ENCODE data around the gene PDE9A. TPM values are rescaled to one million over a fixed set of nuclear protein-coding genes. Genes with fewer than 3 reads are reported as not detected.
"Not testable (repeated sequence)": the region's sequence is repeated elsewhere in the genome, so short reads cannot be mapped to it uniquely, and the experiment has no call there.

Gene PDE9A
- total RNA-seq, 2 experiments from 2014 or later: 6.5 to 7.7 TPM

GRCh38 chr21:42799516-42799915 is 146.1 kb downstream of the PDE9A start:
- Mint-ChIP-seq H3K36me3 (no peaks in the 10 kb centered on the region), H3K4me3 (no peak overlapping the region), H3K27me3 (no peaks in the 10 kb centered on the region), H3K9me3 (no peaks in the 10 kb centered on the region), H3K4me1 (peaks cover 3% of the 10 kb centered on the region), H3K27ac (no peak overlapping the region)
- DNase-seq: no peak

- Mint-ChIP-seq H3K27ac (no peak overlapping the region), H3K36me3 (no peaks in the 10 kb centered on the region), H3K27me3 (no peaks in the 10 kb centered on the region)
Measured at GRCh38 chr21:42799948-42800347, 146.5 kb downstream of the PDE9A start.

GRCh38 chr21:42801616-42802015 is 148.2 kb downstream of the PDE9A start:
- not testable (repeated sequence) for H3K9me3 Mint-ChIP-seq, H3K4me1 Mint-ChIP-seq, H3K27ac Mint-ChIP-seq, H3K4me3 Mint-ChIP-seq, DNase-seq, H3K36me3 Mint-ChIP-seq, H3K27me3 Mint-ChIP-seq

More at GRCh38 chr21:42799948-42800347, 146.5 kb downstream of the PDE9A start:
- Mint-ChIP-seq H3K4me3 (no peak overlapping the region), H3K4me1 (peaks cover 3% of the 10 kb centered on the region), H3K9me3 (no peaks in the 10 kb centered on the region)
- no peak for DNase-seq

- no peak for DNase-seq
- Mint-ChIP-seq H3K36me3 (no peaks in the 10 kb centered on the region), H3K27ac (no peak overlapping the region), H3K27me3 (no peaks in the 10 kb centered on the region), H3K4me3 (no peak overlapping the region), H3K9me3 (no peaks in the 10 kb centered on the region), H3K4me1 (no peaks in the 10 kb centered on the region)
Measured at GRCh38 chr21:42806509-42807140, 153.2 kb downstream of the PDE9A start.

GRCh38 chr21:42807293-42807895 is 154.0 kb downstream of the PDE9A start:
- not testable (repeated sequence) for H3K27ac Mint-ChIP-seq, DNase-seq

GRCh38 chr21:42807938-42808613 is 154.7 kb downstream of the PDE9A start:
- DNase-seq: no peak
- H3K9me3 Mint-ChIP-seq: no peaks in the 10 kb centered on the region
- H3K4me3 Mint-ChIP-seq: no peak overlapping the region
- no peaks in the 10 kb centered on the region for H3K27me3 Mint-ChIP-seq
- no peak overlapping the region for H3K27ac Mint-ChIP-seq
- H3K36me3 Mint-ChIP-seq: no peaks in the 10 kb centered on the region
- H3K4me1 Mint-ChIP-seq: no peaks in the 10 kb centered on the region

More at GRCh38 chr21:42807293-42807895, 154.0 kb downstream of the PDE9A start:
- H3K4me1 Mint-ChIP-seq, H3K36me3 Mint-ChIP-seq, H3K9me3 Mint-ChIP-seq, H3K4me3 Mint-ChIP-seq, H3K27me3 Mint-ChIP-seq: not testable (repeated sequence)

GRCh38 chr21:42809171-42809570 is 155.8 kb downstream of the PDE9A start:
- no peak overlapping the region for H3K4me3 Mint-ChIP-seq
- no peak for DNase-seq
- H3K27ac Mint-ChIP-seq: no peak overlapping the region
- no peaks in the 10 kb centered on the region for H3K27me3 Mint-ChIP-seq
- H3K4me1 Mint-ChIP-seq: no peaks in the 10 kb centered on the region
- no peaks in the 10 kb centered on the region for H3K9me3 Mint-ChIP-seq
- H3K36me3 Mint-ChIP-seq: no peaks in the 10 kb centered on the region

- DNase-seq: no peak
- H3K4me3 Mint-ChIP-seq: no peak overlapping the region
- no peaks in the 10 kb centered on the region for H3K27me3 Mint-ChIP-seq
- H3K4me1 Mint-ChIP-seq: no peaks in the 10 kb centered on the region
- H3K9me3 Mint-ChIP-seq: no peaks in the 10 kb centered on the region
- no peak overlapping the region for H3K27ac Mint-ChIP-seq
- H3K36me3 Mint-ChIP-seq: no peaks in the 10 kb centered on the region
Measured at GRCh38 chr21:42809577-42810475, 156.4 kb downstream of the PDE9A start.

GRCh38 chr21:42811960-42812359 is 158.5 kb downstream of the PDE9A start:
- Mint-ChIP-seq H3K9me3 (peaks cover 2% of the 10 kb centered on the region), H3K36me3 (peaks cover 2% of the 10 kb centered on the region), H3K4me1 (no peaks in the 10 kb centered on the region), H3K27ac (no peak overlapping the region), H3K27me3 (no peaks in the 10 kb centered on the region), H3K4me3 (no peak overlapping the region)
- DNase-seq: no peak

GRCh38 chr21:42812528-42813241 is 159.3 kb downstream of the PDE9A start:
- not testable (repeated sequence) for H3K4me1 Mint-ChIP-seq, H3K4me3 Mint-ChIP-seq, DNase-seq, H3K27ac Mint-ChIP-seq, H3K36me3 Mint-ChIP-seq, H3K27me3 Mint-ChIP-seq, H3K9me3 Mint-ChIP-seq

- Mint-ChIP-seq H3K4me3 (no peak overlapping the region), H3K27ac (no peak overlapping the region), H3K36me3 (peaks cover 2% of the 10 kb centered on the region), H3K9me3 (peaks cover 2% of the 10 kb centered on the region), H3K4me1 (peaks cover 3% of the 10 kb centered on the region), H3K27me3 (peaks cover 4% of the 10 kb centered on the region)
- no peak for DNase-seq
Measured at GRCh38 chr21:42815217-42815616, 161.8 kb downstream of the PDE9A start.

GRCh38 chr21:42818328-42818749 is 164.9 kb downstream of the PDE9A start:
- no peak overlapping the region for H3K27ac Mint-ChIP-seq
- H3K9me3 Mint-ChIP-seq: peaks cover 2% of the 10 kb centered on the region
- H3K4me1 Mint-ChIP-seq: peaks cover 3% of the 10 kb centered on the region
- H3K36me3 Mint-ChIP-seq: peaks cover 2% of the 10 kb centered on the region
- DNase-seq: peak; percentile 56
- H3K27me3 Mint-ChIP-seq: peaks cover 4% of the 10 kb centered on the region
- H3K4me3 Mint-ChIP-seq: no peak overlapping the region

- Mint-ChIP-seq H3K4me3 (no peak overlapping the region), H3K27me3 (peaks cover 10% of the 10 kb centered on the region), H3K36me3 (peaks cover under 1% of the 10 kb centered on the region), H3K9me3 (peaks cover under 1% of the 10 kb centered on the region), H3K27ac (no peak overlapping the region), H3K4me1 (peaks cover 3% of the 10 kb centered on the region)
- DNase-seq: no peak
Measured at GRCh38 chr21:42819861-42820615, 166.6 kb downstream of the PDE9A start.
